SW 1271 (cell line): Measurements from ENCODE around the gene DUOX1.

ENCODE experiments used
- DNase-seq, 2 experiments: peaks; one replicate each; lab custom pipeline; 2025; lab: John Stamatoyannopoulos, UW

DUOX1 gene

DNA sequence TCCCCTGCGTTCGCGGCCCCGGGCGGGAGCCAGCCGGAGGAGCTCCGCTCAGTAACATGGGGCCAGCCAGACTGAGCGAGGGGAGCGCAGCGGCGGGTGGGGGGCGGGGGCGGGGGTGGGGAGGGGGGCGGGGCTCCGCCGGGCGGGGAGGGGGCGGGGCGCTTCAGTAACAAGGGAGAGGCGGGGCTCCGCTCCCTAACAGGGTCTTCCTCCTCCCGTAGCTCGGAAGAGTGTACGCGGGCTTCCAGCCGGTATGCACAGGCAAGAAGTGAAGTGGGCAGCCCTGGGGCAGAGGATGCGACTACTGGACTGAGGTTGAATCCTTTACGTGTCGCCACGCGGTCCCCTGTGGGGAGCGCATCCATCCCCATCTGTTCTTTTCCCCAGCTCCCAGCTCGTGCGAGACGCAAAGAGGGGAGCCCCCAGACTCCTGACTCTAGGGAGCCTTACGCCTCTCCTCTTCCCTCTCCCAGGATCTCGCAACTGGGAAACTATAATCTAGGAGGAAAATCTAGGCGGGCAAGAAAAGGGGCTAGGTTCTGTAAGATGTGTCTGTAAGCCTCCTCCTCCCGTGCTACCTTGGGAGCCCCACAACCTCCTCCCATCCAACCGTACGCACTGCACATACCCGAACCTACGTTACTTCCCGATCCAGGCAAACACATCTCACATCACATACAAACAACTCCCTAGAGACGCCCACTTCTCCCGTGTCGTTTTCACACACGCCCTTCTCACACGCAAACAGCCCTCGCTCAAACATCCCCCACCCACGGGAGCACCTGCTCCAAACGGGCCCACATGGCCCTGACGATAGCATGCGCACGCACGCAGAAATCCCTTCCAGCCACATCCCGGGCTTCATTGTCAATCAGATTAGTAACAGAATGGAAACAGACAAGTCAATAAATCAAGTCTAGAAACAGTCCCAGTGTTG, 58.4 kb downstream of the DUOX1 start, which contains the start of gene SHF:
TSS of gene SHF (minus strand) at position 73 of the 937 bp plus-strand sequence. CDS start at position 58, 15 bp downstream.
- DNase-seq = peak in 1 of 2 experiments; percentile 7

- no peak for DNase-seq
Measured at GRCh38 chr15:45197512-45197911, 67.7 kb downstream of the DUOX1 start.

DNA sequence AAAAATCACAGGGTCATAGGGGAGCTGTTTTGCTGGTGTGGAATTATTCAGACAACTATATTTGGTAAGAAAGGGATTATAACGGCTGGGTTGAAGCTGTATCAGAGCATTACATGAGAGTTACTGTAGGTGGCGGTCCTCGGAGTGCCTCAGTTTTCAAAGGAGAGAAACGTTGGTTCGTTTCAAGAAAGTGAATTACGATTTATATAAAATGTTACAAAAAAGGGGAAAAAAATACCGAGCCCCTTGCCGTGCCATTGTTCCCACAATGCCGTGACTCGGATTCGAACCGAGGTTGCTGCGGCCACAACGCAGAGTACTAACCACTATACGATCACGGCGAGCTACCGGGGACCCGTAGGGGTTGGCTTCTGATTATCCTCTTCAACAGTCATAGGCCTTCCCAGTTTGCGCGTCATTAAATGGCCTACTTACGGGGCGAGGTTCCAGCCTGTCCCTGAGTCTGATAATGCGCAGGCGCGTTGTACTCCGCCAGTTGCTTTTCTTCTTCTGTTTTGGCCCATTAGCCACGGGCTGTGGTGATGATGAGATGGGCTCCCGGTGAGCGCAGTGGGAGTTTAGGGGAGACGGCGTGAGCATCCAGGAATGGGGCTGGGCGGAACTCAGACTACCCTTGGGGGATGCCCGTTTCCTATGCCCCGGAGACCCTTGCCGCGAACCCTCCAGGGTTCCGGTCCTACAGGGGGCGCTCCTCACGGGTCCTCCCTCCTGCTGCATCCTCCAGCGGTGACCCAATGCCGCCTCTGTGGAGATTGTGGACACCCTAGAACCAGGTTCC, 68.7 kb downstream of the DUOX1 start:
- DNase-seq = peak; percentile 71 to 97

GRCh38 chr15:45199136-45199810, 69.5 kb downstream of the DUOX1 start:
- DNase-seq = no peak

- peak; percentile 85 to 93 for DNase-seq
Measured at GRCh38 chr15:45200001-45200798, 70.4 kb downstream of the DUOX1 start.

DNA sequence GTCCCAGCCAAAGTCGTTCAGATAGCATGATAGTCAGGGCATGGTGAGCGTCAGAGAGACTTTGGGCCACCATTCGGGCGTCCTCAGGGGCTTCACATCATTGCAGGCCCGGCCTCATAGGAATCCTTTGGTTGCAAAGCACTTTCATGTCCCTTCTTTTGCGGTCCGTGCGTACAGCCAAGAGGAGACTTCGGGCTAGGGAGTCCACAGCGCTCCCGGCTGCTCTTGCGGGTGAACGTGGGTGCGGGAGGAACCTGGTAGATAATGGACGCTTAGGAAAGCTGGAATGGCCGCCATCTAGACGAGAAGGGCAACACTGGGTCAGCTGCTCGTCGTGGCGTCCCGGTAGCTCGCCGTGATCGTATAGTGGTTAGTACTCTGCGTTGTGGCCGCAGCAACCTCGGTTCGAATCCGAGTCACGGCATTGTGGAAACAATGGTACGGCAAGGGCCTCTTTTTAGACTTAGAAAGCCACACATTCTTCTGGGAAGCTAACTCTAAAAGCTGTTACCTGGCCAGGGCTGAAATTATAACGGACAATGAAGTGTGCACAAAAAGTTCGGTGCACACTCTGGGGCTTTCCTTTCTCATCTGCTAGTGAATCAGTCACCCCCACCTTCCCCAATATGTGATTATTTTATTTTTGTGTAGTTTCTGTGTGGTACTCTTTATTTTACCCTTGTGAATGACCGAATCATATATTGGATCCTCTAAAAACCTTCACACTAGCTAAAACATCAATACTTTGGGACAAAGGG, 71.2 kb downstream of the DUOX1 start:
- DNase-seq = peak; percentile 50 to 79

- DNase-seq = no peak
Measured at GRCh38 chr15:45201557-45201859, 71.7 kb downstream of the DUOX1 start.

- no peak for DNase-seq
Measured at GRCh38 chr15:45201869-45202268, 72.1 kb downstream of the DUOX1 start.

- DNase-seq = no peak
Measured at GRCh38 chr15:45203182-45203581, 73.4 kb downstream of the DUOX1 start.

- peak in 1 of 2 experiments; percentile 50 for DNase-seq
Measured at GRCh38 chr15:45205192-45205591, 75.4 kb downstream of the DUOX1 start.

- DNase-seq = no peak
Measured at GRCh38 chr15:45212493-45212892, 82.7 kb downstream of the DUOX1 start.
